Prostate gland (tissue), 2 donors: ENCODE measurements around the gene HERC5. TPM values are rescaled to one million over a fixed set of nuclear protein-coding genes. Genes with fewer than 3 reads are reported as not detected.

Experiments
- DNase-seq: peaks from one replicate; pipeline ENCODE4 v3.0.0-alpha.2; 2019; ENCODE audit warnings: low spot score
- H3K27ac ChIP-seq, 2 donors: fragments of 200-600 bp; sonication (generic); 2 replicates each; pipeline ENCODE4 v1.5.1; 2017 to 2019
- H3K27me3 ChIP-seq: fragments of 200-600 bp; sonication (generic); replicated peaks from 2 replicates; pipeline ENCODE4 v1.5.1; 2019; ENCODE audit not compliant: insufficient read depth
- H3K36me3 ChIP-seq, 2 donors: fragments of 200-600 bp; sonication (generic); 1 replicate in 1 of 2; 2 replicates in 1 of 2; pipeline versions ENCODE4 v1.5.1 to v1.8.1; 2017 to 2019
- H3K4me1 ChIP-seq: fragments of 200-600 bp; sonication (generic); replicated peaks from 2 replicates; pipeline ENCODE4 v1.5.1; 2019
- H3K4me3 ChIP-seq, 2 donors: fragments of 200-600 bp; sonication (generic); 2 replicates each; pipeline ENCODE4 v1.5.1; 2017 to 2019
- H3K9me3 ChIP-seq: fragments of 200-600 bp; sonication (generic); 2 replicates; pipeline ENCODE4 v1.5.1; 2017
- CTCF ChIP-seq, 4 experiments: fragments of 200-600 bp in 2 of 4; fragments of 450-650 bp in 2 of 4; sonication (generic) in 2 of 4; IDR thresholded peaks; 1 replicate in 3 of 4; 2 replicates in 1 of 4; pipeline ENCODE4 v1.5.1; 2016 to 2019; ENCODE audit warnings: antibody characterized with exemption in 4 of 4, mild to moderate bottlenecking in 2 of 4, moderate library complexity in 2 of 4
- POLR2A ChIP-seq: fragments of 450-650 bp; IDR thresholded peaks from one replicate; pipeline ENCODE4 v1.6.1; 2016; ENCODE audit warnings: antibody characterized with exemption, mild to moderate bottlenecking
- POLR2AphosphoS5 ChIP-seq: sonication (generic); formaldehyde crosslinking; IDR thresholded peaks from one replicate; pipeline ENCODE4 v1.6.1; 2017; ENCODE audit warnings: antibody characterized with exemption
- WGBS: methylation state at CpG from one replicate; pipeline ENCODE4 v1.1.5; 2018; 5-methylcytosine and 5-hydroxymethylcytosine counted together
- intact Hi-C: fragments of 100-400 bp; cut with DNase I; formaldehyde crosslinking; loops from one replicate; pipeline ENCODE4 v1.14.2; 2022
- total RNA-seq, 2 donors: library from RNA; depleted of rRNA; stranded (reverse); fragments of >200 nt; gene quantifications; one replicate each; pipeline ENCODE4 v1.1.0, GENCODE V29; 2016

HERC5 gene
- total RNA-seq, 2 donors from 2014 or later = 8.8 to 59.4 TPM

DNA sequence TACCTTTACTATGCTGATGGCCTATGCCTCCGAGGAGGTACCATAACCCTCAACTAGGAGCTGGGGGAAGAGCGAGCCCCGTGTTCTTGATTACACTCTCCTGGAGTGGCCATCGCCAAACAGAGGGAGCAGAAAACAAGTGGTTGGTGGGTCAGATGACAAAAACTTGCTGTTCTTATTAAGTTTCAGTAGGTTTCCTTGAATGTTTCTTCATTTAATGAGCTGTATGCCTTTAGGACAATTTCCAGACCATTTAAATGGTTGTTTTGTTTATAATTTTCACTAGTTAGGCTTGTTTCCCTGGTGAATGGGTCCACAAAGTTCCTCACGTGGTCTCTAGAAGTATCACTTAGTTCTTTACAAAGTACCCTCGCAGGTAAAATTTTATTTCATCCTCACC, 62.0 kb downstream of the HERC5 start:
- no peak for DNase-seq
- TF ChIP-seq POLR2AphosphoS5 (no peak), POLR2A (no peak), CTCF (IDR thresholded peaks at IDR 0.05) (no peak)
- Histone ChIP-seq H3K27me3 (no peaks in the 10 kb centered on the region), H3K4me3 (no peak overlapping the region), H3K27ac (no peak overlapping the region), H3K4me1 (no peaks in the 10 kb centered on the region), H3K9me3 (no peaks in the 10 kb centered on the region), H3K36me3 (no peaks in the 10 kb centered on the region)
- intact Hi-C loops = loop anchor here (10.0 kb wide), 1 partner anchor 144 kb away; the partner anchor contains the start of gene HERC6
- WGBS = 86% methylated on average over 6 of the region's 6 CpGs

DNA sequence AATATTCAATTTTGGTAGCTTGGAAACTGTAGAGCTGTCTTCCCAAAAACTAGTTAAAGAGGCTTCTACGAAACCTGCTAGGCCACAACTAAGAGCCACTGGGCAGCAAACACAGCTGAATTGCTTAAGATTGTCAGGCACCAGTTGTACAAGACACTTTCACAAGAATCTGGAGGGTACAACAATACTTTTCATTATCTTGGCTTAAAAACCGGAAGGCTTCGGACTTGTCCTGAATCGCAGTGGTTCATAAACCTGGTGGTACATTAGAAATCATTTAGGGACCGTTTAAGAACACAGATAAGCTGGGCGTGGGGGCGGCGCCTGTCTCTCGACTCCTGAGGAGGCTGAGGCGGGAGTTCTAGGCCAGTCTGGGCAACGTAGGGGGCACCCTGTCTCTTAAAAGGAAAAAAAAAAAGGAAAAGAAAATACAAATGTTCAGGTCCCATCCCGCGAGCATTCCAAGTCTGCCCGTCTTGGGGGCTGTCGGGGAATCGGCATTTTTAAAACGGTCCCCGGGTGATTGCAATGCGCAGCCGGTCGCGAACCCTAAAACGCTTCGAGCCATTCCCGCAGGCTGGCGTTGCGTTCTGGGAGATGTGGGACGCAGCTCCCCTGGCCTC, 65.9 kb downstream of the HERC5 start:
- no peaks in the 10 kb centered on the region for H3K9me3 ChIP-seq
- no peaks in the 10 kb centered on the region for H3K27me3 ChIP-seq
- WGBS = 1% methylated on average over 28 of the region's 28 CpGs
- H3K4me1 ChIP-seq = peaks cover 6% of the 10 kb centered on the region
- H3K27ac ChIP-seq = peak overlapping the region; percentile 89
- TF ChIP-seq CTCF (IDR thresholded peaks at IDR 0.05) (no peak), POLR2A (no peak), POLR2AphosphoS5 (no peak)
- peak; percentile 21 for DNase-seq
- H3K36me3 ChIP-seq = no peaks in the 10 kb centered on the region
- intact Hi-C loops = loop anchor here (5.0 to 10.0 kb wide), 4 partner anchors 66 to 518 kb away; partner anchors contain the start of genes HERC3, HERC5 and PKD2
- peak overlapping the region; percentile 77 to 85 for H3K4me3 ChIP-seq

- peak; percentile 93 for DNase-seq
- under 1% methylated on average over 57 of the region's 68 CpGs for WGBS
- H3K4me1 ChIP-seq = peaks cover 6% of the 10 kb centered on the region
- TF ChIP-seq POLR2A (peak; percentile 94), CTCF (IDR thresholded peaks at IDR 0.05) (peak in 1 of 4 experiments; percentile 27), POLR2AphosphoS5 (peak; percentile 91)
- no peaks in the 10 kb centered on the region for H3K9me3 ChIP-seq
- peak within 1 kb of the TSS; percentile 89 for H3K27ac ChIP-seq
- no peaks in the 10 kb centered on the region for H3K27me3 ChIP-seq
- intact Hi-C loops = loop anchor here (5.0 to 10.0 kb wide), 4 partner anchors 66 to 519 kb away; partner anchors contain the start of genes HERC3, HERC5 and PKD2
- H3K4me3 ChIP-seq = peak within 1 kb of the TSS; percentile 77 to 85
- no peaks in the 10 kb centered on the region for H3K36me3 ChIP-seq
These were observed 66.6 kb downstream of the HERC5 start, which contains the start of gene PYURF for GRCh38 chr4:88523325-88524129. PYURF (minus strand) TSS chr4:88523776; CDS start chr4:88523700, 76 bp downstream.

DNA sequence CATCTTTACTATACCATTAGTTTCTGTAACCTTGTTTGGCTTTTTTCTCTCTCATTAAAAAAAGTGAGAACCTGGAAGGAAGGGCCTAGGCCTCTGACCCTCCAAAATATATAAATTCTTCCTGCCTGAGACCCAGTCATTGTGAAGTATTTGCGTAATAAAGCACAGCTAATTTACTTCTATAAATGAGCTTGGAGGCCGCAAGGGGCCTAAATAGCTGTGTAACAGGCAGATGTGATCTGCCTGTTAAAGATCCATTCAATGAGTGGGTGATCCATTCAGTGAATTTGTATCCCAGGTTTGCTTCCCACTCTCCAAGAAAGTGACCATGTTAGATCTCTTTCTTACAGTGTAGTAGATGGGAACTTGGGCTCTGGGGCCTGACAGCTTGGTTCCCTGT, 67.3 kb downstream of the HERC5 start:
- Histone ChIP-seq H3K27me3 (no peaks in the 10 kb centered on the region), H3K9me3 (no peaks in the 10 kb centered on the region), H3K36me3 (no peaks in the 10 kb centered on the region), H3K4me3 (peak overlapping the region; percentile 77 to 85), H3K27ac (peak overlapping the region; percentile 89), H3K4me1 (peaks cover 6% of the 10 kb centered on the region)
- TF ChIP-seq CTCF (IDR thresholded peaks at IDR 0.05) = no peak
- no peak for TF ChIP-seq POLR2A
- TF ChIP-seq POLR2AphosphoS5 = no peak
- 37% methylated on average over 2 of the region's 2 CpGs for WGBS
- intact Hi-C loops = loop anchor here (5.0 to 10.0 kb wide), 4 partner anchors 67 to 519 kb away; partner anchors contain the start of genes HERC3, HERC5 and PKD2
- no peak for DNase-seq
